ENCODE measurements around the gene TMEM222.
"Not testable (repeated sequence)": the region's sequence is repeated elsewhere in the genome, so short reads cannot be mapped to it uniquely, and the experiment has no call there.

TMEM222 gene

DNA sequence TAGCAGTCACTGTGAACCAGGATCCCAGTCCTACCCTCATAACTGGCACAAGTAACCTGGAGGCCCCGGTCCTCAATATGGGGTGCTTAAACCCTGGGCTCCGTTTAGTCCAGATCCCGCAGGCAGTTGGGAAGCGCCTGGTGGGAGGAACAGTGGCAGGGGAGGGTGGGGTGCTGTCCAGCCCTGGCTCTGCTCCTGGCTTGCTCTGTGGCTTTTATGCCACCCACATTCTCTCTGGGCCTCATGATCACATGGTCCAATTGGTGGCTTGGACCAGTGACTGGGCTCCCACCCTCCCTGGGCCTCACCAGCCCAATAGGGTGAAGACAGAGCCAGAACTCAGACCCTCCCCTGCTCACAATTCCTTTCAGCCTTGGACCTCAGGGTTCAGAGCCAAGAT is 58.3 kb downstream of the TMEM222 start:
- no peak for DNase-seq
- H3K27me3 ChIP-seq (replicated peaks): no peaks in the 10 kb centered on the region
- no peak overlapping the region for H3K4me3 ChIP-seq (ENCODE audit: low read depth, low read length)
- TF ChIP-seq, protein P1, sequence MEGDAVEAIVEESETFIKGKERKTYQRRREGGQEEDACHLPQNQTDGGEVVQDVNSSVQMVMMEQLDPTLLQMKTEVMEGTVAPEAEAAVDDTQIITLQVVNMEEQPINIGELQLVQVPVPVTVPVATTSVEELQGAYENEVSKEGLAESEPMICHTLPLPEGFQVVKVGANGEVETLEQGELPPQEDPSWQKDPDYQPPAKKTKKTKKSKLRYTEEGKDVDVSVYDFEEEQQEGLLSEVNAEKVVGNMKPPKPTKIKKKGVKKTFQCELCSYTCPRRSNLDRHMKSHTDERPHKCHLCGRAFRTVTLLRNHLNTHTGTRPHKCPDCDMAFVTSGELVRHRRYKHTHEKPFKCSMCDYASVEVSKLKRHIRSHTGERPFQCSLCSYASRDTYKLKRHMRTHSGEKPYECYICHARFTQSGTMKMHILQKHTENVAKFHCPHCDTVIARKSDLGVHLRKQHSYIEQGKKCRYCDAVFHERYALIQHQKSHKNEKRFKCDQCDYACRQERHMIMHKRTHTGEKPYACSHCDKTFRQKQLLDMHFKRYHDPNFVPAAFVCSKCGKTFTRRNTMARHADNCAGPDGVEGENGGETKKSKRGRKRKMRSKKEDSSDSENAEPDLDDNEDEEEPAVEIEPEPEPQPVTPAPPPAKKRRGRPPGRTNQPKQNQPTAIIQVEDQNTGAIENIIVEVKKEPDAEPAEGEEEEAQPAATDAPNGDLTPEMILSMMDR (IDR thresholded peaks at IDR 0.05; ENCODE audit: low read depth, low read length, missing control alignments): no peak
- in situ Hi-C loops (cut with HindIII; ENCODE audit: low pct_ligation_motif_present, low sequenced_read_pairs): no loop called here
- no peak overlapping the region for H3K27ac ChIP-seq
- no peaks in the 10 kb centered on the region for H3K36me3 ChIP-seq (replicated peaks)

DNA sequence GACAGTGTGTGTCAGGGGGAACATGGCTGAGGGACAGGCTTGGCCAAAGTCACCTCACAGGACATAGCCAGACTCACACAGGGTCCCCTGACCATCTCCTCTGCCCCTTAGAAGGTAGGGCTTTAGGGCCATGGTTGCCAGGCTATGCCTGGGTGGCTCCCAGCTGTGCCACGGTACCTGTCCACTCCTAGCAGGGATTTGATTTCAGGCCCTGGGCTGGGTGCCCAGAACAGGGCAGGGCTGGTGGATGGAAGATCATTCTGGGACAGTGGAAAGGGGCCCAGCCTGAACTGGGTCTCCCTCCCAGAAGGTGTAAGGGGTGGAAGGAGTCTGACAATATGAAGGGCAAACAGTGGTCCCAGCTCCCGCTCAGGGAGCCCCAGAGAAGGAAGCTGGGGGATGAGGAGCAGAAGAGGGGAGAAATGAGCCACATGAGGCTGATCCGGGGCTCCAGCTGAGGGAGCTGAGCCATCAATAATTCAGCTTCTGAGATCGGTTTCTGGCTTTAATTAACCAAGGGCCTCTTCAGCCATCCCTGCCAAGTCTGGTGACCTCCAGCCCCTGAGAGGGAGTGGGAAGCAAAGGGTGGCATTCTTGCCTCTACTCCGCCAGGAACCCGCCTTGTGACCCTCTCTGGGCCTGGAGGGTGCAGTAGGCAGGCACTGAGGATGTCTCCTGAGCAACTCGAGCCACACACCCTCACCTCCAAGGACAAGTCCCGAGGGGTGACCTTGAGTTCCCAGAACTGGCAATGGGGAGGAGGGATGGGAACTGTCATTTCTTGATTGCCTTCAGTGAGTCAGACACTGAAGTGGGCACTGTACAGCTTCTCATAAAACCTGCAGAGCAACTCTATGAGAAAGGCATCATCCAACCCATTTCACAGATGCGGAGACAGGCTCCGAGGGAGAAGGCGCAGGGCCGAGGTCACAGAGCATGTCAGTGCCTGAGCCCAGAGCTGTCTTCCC is 59.1 kb downstream of the TMEM222 start:
- TF ChIP-seq, protein P1 (IDR thresholded peaks at IDR 0.05; ENCODE audit: low read depth, low read length, missing control alignments): no peak
- no peak overlapping the region for H3K27ac ChIP-seq
- no peak overlapping the region for H3K4me3 ChIP-seq (ENCODE audit: low read depth, low read length)
- no peak for DNase-seq
- in situ Hi-C loops (cut with HindIII; ENCODE audit: low pct_ligation_motif_present, low sequenced_read_pairs): no loop called here
- no peaks in the 10 kb centered on the region for H3K27me3 ChIP-seq (replicated peaks)
- H3K36me3 ChIP-seq (replicated peaks): no peaks in the 10 kb centered on the region

DNA sequence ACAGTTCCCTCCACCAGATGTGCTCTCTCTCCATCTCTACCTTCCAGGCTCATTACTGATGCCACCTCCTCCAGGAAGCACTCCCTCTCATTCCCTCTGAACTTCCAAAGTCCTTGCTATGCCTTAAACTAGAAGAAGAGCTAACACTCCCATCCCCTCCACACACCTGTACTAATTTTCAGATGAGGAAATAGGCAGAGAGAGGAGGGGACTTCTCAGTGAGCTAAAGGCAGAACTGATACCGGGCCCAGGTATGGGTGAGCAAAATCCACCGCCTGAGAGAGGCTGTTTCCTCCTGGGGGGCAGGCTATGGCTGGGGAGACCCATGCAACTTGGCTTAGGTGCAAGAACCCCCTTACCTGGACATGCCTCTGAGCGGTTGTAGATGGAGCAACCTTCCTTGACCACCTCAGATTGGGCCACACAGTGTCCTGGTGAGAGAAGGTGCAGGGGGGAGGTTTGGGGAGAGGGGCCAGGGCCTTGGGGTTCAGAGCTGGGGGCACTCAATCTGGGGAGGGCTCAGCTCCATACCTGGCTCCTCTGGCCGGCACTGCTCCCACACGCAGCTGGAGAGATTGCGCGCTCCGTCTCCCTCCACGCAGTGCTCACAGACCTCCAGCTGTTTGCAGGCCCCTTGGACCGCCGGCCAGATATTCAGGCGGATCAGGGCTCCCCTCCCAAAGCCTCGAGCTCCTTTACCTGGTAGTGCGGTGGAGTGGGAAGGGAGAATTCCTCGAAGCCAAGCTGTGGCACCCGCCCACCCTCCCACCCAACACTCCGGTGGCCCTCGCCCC is 60.2 kb downstream of the TMEM222 start:
- DNase-seq: no peak
- H3K27ac ChIP-seq: no peak overlapping the region
- in situ Hi-C loops (cut with HindIII; ENCODE audit: low pct_ligation_motif_present, low sequenced_read_pairs): no loop called here
- H3K27me3 ChIP-seq (replicated peaks): no peaks in the 10 kb centered on the region
- no peaks in the 10 kb centered on the region for H3K36me3 ChIP-seq (replicated peaks)
- TF ChIP-seq, protein P1 (IDR thresholded peaks at IDR 0.05; ENCODE audit: low read depth, low read length, missing control alignments): no peak
- H3K4me3 ChIP-seq (ENCODE audit: low read depth, low read length): no peak overlapping the region

DNA sequence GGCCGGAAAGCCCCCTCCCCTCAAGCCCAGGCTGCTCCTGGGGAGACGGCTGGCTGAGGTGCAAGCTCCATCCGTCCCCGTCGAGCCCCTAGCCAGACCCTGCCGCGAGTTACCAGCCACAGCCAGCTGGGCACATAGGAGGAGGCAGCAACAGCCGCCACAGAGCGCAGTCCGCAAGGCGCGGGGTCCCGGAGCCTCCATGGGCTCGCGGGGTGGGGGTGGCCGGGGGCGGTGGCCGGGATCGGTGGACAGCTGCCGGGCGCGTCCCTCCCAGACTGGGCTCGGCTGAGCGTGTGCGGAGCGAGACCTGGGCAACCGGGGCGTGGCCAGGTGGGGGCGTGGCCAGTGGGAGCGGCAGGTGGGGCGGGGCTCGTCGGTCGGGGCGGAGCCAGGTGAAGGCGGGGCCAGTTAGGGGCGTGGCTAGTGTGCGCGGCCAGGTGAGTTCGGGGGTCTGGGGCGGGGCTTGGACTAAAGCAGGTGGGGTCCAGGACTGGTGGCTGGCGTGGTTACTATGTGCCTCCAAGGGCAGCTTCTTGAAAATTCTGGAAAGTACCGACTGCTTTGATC is 61.2 kb downstream of the TMEM222 start, which contains the start of gene CD164L2:
TSS of gene CD164L2 (minus strand) at position 295 of the 567 bp plus-strand sequence. CDS start at position 201, 94 bp downstream.
- Histone ChIP-seq H3K4me3 (ENCODE audit: low read depth, low read length) (no peak within 1 kb of the TSS), H3K36me3 (replicated peaks) (no peaks in the 10 kb centered on the region), H3K27ac (no peak within 1 kb of the TSS), H3K27me3 (replicated peaks) (no peaks in the 10 kb centered on the region)
- TF ChIP-seq, protein P1 (IDR thresholded peaks at IDR 0.05; ENCODE audit: low read depth, low read length, missing control alignments): no peak
- no peak for DNase-seq
- in situ Hi-C loops (cut with HindIII; ENCODE audit: low pct_ligation_motif_present, low sequenced_read_pairs): no loop called here

DNA sequence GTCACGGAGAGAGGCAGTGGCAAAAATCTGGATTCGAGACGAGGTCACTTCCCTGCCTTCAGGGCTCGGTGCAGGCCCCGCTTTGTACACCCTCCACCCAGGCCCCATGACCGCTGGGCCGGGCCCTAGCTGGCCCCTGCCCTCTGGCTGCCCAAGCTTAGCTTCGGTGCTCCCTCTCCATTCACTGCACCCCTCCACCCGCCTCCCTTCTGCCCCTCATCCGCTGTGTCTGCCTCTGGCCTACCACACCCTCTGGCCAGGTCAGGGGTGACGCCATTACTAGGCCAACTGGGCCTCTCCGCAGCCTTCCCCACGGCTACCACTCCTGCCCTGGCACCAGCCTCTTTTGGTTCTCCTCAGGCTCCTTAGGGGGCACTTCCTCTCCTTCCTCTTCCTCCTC is 61.7 kb downstream of the TMEM222 start:
- no peak for DNase-seq
- in situ Hi-C loops (cut with HindIII; ENCODE audit: low pct_ligation_motif_present, low sequenced_read_pairs): no loop called here
- no peak overlapping the region for H3K27ac ChIP-seq
- no peaks in the 10 kb centered on the region for H3K36me3 ChIP-seq (replicated peaks)
- TF ChIP-seq, protein P1 (IDR thresholded peaks at IDR 0.05; ENCODE audit: low read depth, low read length, missing control alignments): no peak
- H3K27me3 ChIP-seq (replicated peaks): no peaks in the 10 kb centered on the region
- no peak overlapping the region for H3K4me3 ChIP-seq (ENCODE audit: low read depth, low read length)

DNA sequence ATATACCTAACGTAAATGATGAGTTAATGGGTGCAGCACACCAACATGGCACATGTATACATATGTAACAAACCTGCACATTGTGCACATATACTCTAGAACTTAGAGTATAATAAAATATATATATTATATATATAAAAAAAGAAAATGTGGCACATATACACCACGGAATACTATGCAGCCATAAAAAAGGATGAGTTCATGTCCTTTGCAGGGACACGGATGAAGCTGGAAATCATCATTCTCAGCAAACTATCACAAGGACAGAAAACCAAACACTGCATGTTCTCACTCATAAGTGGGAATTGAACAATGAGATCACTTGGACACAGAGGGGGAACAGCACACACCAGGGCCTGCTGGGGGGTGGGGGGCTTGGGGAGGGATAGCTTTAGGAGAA is 62.8 kb downstream of the TMEM222 start:
- H3K4me3 ChIP-seq (ENCODE audit: low read depth, low read length); in situ Hi-C loops (cut with HindIII; ENCODE audit: low pct_ligation_motif_present, low sequenced_read_pairs); DNase-seq; H3K27me3 ChIP-seq (replicated peaks); H3K27ac ChIP-seq; H3K36me3 ChIP-seq (replicated peaks): not testable (repeated sequence)
